Activated B cell treated with CpG ODN at 0.5 μM for 24 hours (primary cell): ENCODE results near the gene ACTN1. TPM values are rescaled to one million over a fixed set of nuclear protein-coding genes. Genes with fewer than 3 reads are reported as not detected.

Experiments
- ATAC-seq: fragments of 200-7000 bp; cut with Tn5 transposase; one replicate; pipeline ENCODE4 v1.10.0; 2021; ENCODE audit warnings: low read depth, mild to moderate bottlenecking, moderate library complexity
- CTCF ChIA-PET: fragments of 350-600 bp; sonication (Branson Sonifier 250); formaldehyde crosslinking; loops from one replicate; lab custom pipeline; 2021; ENCODE audit warnings: antibody characterized with exemption; lab: Charles Lee
- POLR2A ChIA-PET: fragments of 350-600 bp; sonication (Branson Sonifier 250); formaldehyde crosslinking; loops from one replicate; lab custom pipeline; 2021; ENCODE audit warnings: antibody characterized with exemption; lab: Charles Lee
- DNase-seq: peaks from one replicate; pipeline ENCODE4 v3.0.0; 2022
- H3K27ac Mint-ChIP-seq: one replicate; pipeline ENCODE4 v1.8.0; 2020; ENCODE audit warnings: mixed read lengths
- H3K27me3 Mint-ChIP-seq: one replicate; pipeline ENCODE4 v1.8.0; 2021; ENCODE audit warnings: mixed read lengths
- H3K36me3 Mint-ChIP-seq: one replicate; pipeline ENCODE4 v1.8.0; 2021; ENCODE audit warnings: low read depth, mixed read lengths
- H3K4me1 Mint-ChIP-seq: one replicate; pipeline ENCODE4 v1.8.0; 2021; ENCODE audit warnings: mixed read lengths
- H3K4me3 Mint-ChIP-seq: one replicate; pipeline ENCODE4 v1.8.0; 2020; ENCODE audit warnings: mild to moderate bottlenecking, mixed read lengths
- H3K9me3 Mint-ChIP-seq: one replicate; pipeline ENCODE4 v1.8.0; 2020; ENCODE audit warnings: mixed read lengths
- intact Hi-C: fragments of 100-400 bp; cut with micrococcal nuclease; formaldehyde crosslinking; loops from one replicate; pipeline ENCODE4 v1.15.1; 2024
- total RNA-seq: library from RNA; stranded (reverse); gene quantifications from 2 replicates; pipeline ENCODE4 v1.2.3, GENCODE V29; 2022
- TF ChIP-seq, protein P1 (sequence below): fragments of 200-600 bp; IDR thresholded peaks from one replicate; pipeline ENCODE4 v1.8.0; 2022; ENCODE audit warnings: antibody characterized with exemption, mild to moderate bottlenecking

Gene ACTN1
- total RNA-seq, 1 donor from 2014 or later = 0.22 TPM

DNA sequence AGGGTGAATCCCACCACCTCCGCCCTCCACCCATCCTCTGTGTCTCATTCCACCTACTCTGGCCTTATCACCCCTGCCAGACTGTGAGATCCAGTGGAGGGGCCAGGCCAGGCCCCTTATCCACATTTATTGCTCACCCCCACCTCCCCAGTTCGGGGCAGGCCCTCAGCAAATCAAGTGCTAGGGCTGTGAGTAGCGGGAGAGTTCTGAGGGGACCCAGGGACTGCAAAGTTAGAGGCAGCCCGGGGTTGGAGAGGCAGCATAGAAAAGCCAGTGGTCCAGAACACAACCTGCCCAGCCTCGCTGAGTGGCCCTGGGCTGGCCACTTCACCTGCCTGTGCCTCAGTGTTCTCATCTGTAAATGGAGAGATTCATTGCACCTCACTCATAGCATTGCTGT is 27.2 kb upstream of the ACTN1 start:
- DNase-seq (no peak), ATAC-seq (no peak)
- no peaks in the 10 kb centered on the region for H3K36me3 Mint-ChIP-seq
- POLR2A ChIA-PET = no interaction called here
- no peaks in the 10 kb centered on the region for H3K4me1 Mint-ChIP-seq
- intact Hi-C loops = no loop called here
- no peaks in the 10 kb centered on the region for H3K9me3 Mint-ChIP-seq
- no peak overlapping the region for H3K4me3 Mint-ChIP-seq
- no peak overlapping the region for H3K27ac Mint-ChIP-seq
- CTCF ChIA-PET = no interaction called here
- TF ChIP-seq, protein P1, sequence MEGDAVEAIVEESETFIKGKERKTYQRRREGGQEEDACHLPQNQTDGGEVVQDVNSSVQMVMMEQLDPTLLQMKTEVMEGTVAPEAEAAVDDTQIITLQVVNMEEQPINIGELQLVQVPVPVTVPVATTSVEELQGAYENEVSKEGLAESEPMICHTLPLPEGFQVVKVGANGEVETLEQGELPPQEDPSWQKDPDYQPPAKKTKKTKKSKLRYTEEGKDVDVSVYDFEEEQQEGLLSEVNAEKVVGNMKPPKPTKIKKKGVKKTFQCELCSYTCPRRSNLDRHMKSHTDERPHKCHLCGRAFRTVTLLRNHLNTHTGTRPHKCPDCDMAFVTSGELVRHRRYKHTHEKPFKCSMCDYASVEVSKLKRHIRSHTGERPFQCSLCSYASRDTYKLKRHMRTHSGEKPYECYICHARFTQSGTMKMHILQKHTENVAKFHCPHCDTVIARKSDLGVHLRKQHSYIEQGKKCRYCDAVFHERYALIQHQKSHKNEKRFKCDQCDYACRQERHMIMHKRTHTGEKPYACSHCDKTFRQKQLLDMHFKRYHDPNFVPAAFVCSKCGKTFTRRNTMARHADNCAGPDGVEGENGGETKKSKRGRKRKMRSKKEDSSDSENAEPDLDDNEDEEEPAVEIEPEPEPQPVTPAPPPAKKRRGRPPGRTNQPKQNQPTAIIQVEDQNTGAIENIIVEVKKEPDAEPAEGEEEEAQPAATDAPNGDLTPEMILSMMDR = no peak
- peaks cover 13% of the 10 kb centered on the region for H3K27me3 Mint-ChIP-seq

DNA sequence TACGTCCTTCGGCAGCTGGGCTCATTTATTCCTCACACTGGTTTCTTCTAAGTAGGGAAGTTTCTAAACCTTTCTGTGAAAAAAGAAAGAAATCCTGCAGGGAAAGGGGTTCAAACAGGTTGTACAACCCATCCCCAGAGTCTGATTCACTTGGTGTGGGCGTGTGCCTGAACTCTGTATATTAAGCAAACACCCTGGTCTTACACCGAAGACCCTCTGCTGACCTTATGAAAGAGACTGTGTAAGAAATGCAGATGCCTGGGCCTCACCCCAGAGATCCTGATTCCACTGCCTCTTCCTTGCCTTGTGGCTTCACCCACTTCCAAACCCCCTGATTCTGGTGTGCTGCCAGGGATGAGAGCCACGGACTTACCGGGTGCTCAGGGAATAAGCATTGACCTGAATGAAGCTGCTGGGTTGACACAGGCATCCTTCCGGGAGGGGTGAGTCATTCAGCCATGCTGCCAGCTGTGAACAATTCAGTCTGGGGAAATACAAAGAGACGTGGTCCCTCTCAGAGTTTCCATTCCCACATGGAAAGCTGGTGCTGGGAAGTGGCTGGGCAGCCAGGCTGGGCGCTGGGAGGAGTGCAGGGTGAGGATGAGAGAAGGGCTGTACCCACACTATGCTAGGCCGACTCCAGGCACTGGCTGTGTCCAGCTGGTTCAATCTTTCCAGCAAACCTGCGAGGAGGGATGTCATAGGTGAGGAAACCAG is 26.5 kb upstream of the ACTN1 start:
- no peaks in the 10 kb centered on the region for H3K4me1 Mint-ChIP-seq
- no peaks in the 10 kb centered on the region for H3K9me3 Mint-ChIP-seq
- H3K27ac Mint-ChIP-seq = no peak overlapping the region
- ATAC-seq (no peak), DNase-seq (no peak)
- ChIA-PET CTCF (no interaction called here), POLR2A (no interaction called here)
- intact Hi-C loops = no loop called here
- peaks cover 13% of the 10 kb centered on the region for H3K27me3 Mint-ChIP-seq
- no peak overlapping the region for H3K4me3 Mint-ChIP-seq
- H3K36me3 Mint-ChIP-seq = no peaks in the 10 kb centered on the region
- TF ChIP-seq, protein P1 = no peak

DNA sequence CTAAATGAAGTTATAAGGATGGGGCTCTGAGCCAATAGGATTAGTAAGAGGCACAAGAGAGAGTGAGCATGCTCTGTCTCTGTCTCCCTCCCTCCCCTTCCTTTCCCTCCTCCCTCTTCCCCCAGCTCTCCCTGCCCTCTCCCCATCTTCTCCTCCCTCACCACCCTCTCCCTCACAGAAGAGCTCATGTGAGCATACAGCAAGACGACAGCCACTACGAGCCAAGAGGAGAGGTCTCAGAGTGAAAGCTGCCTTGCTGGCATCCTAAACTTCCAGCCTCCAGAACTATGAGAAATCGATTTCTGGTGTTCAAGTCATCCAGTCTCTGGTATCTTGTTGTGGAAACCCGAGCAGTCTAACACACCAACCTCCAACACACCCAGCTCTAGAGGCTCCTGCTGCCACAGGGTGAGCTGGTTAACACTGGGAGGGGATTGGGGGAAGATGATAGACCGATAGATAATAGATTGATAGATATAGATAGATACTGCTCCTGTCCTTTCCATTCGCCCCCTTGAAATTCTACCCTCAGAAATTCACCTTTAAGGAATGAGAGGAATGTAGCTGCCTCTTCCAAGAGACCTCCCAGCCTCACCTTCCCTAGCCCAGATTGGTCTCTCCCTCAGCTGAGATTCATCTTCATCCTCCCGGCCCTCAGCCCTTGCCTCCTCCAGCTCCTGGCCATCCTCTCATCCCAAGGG is 25.8 kb upstream of the ACTN1 start:
- Mint-ChIP-seq H3K4me3 (no peak overlapping the region), H3K27ac (no peak overlapping the region), H3K4me1 (no peaks in the 10 kb centered on the region), H3K9me3 (no peaks in the 10 kb centered on the region), H3K36me3 (no peaks in the 10 kb centered on the region), H3K27me3 (peaks cover 13% of the 10 kb centered on the region)
- CTCF ChIA-PET = no interaction called here
- TF ChIP-seq, protein P1 = no peak
- no peak for DNase-seq
- intact Hi-C loops = no loop called here
- POLR2A ChIA-PET = no interaction called here
- no peak for ATAC-seq

DNA sequence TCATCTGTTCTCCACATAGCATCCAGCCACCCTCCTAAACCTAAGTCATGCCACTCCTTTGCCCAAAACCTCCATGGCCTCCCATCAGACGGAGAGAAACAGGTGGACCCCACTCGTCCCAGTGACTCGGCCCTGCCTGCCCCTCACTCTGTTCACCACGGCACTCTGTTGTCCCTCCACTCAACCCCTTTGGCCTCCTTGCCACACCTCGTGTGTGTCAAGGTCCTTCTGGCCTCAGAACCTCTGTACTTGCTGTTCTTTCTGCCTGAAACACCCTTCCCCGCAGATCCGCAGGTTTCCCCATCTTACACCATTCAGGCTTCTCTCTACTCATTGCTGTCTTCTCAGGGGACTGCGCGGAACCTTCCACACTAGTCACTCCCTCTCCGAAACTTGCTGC is 24.5 kb upstream of the ACTN1 start:
- H3K36me3 Mint-ChIP-seq = no peaks in the 10 kb centered on the region
- H3K27me3 Mint-ChIP-seq = peaks cover 13% of the 10 kb centered on the region
- no peak overlapping the region for H3K27ac Mint-ChIP-seq
- ChIA-PET POLR2A (no interaction called here), CTCF (no interaction called here)
- H3K4me1 Mint-ChIP-seq = no peaks in the 10 kb centered on the region
- intact Hi-C loops = no loop called here
- DNase-seq = no peak
- TF ChIP-seq, protein P1 = no peak
- H3K9me3 Mint-ChIP-seq = no peaks in the 10 kb centered on the region
- H3K4me3 Mint-ChIP-seq = no peak overlapping the region
- ATAC-seq = no peak

DNA sequence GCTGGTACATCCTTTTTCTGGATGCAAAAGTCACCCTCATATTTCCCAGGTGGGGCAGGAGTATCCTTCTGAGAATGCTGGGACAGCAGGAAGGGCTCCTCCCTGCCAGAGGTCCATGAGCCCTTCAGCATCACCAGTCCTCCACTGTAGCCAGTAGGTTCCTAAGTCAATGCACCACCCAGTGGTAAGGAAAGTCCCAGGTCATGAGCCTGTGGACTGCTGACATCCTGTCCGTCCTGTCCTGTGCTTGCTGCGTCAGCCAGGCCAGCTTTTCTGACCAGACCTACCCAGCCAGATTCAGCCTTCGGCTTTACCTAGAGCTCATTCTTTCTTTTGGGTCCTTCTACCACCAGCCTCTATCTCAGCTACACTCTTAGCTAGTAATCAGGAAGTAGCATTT is 23.0 kb upstream of the ACTN1 start:
- intact Hi-C loops = no loop called here
- no peaks in the 10 kb centered on the region for H3K4me1 Mint-ChIP-seq
- ChIA-PET CTCF (no interaction called here), POLR2A (no interaction called here)
- peaks cover 13% of the 10 kb centered on the region for H3K27me3 Mint-ChIP-seq
- ATAC-seq (no peak), DNase-seq (no peak)
- TF ChIP-seq, protein P1 = no peak
- H3K27ac Mint-ChIP-seq = no peak overlapping the region
- no peaks in the 10 kb centered on the region for H3K9me3 Mint-ChIP-seq
- H3K4me3 Mint-ChIP-seq = no peak overlapping the region
- H3K36me3 Mint-ChIP-seq = no peaks in the 10 kb centered on the region
